Activated CD8-positive, alpha-beta memory T cell treated with anti-CD3 and anti-CD28 coated beads for 48 hours (primary cell): ENCODE results near the gene DDA1.
A peak's percentile ranks its signal among the peaks of the same experiment; 100 is the strongest.
"Not testable (repeated sequence)": the region's sequence is repeated elsewhere in the genome, so short reads cannot be mapped to it uniquely, and the experiment has no call there.

Source experiments
- DNase-seq, 3 experiments: peaks; one replicate each; pipeline ENCODE4 v3.0.0-alpha.2; 2020; ENCODE audit warnings: low read depth in 2 of 3, low spot score in 2 of 3

Gene DDA1

DNA sequence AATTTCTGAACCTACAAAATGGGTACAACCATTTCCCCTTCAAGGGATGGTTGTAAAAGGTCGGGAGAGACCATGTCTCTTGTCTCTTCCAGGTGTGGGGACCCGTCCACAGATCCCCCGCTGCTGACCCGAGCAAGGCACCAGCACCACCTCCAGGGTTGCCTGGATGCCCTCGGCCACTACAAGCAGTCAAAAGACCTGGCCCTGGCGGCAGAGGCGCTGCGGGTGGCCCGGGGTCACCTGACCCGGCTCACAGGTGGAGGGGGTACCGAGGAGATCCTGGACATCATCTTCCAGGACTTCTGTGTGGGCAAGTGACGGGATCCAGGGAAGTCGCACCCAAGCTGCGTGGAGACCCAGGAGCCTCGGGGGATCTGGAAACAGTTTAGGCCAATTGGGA lies 32.0 kb downstream of the DDA1 start:
- no peak for DNase-seq

- DNase-seq: no peak
Measured at GRCh38 chr19:17341845-17342244, 32.5 kb downstream of the DDA1 start.

GRCh38 chr19:17346109-17346671 lies 36.8 kb downstream of the DDA1 start:
- peak; percentile 57 to 75 (median 61) for DNase-seq

GRCh38 chr19:17347361-17347760 lies 38.0 kb downstream of the DDA1 start:
- no peak for DNase-seq

DNA sequence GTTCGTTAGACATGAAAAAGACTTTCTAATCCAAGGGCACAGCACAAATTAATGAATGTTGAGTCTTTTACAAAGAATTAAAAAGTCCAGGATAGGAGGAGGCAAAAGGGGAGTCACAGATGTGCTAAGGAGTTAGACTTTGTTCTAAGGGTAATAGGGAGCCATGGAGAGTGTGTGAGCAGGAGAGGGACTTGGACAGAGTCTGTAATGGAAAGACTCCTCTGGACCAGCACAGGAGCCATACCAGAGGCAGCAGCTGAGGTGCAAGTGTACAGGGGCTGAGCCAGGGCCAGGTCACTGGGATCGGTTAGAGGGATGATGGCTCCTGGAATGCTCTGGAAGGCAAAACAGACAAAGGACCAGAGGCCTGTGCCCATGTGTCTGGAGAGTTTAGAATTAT lies 38.5 kb downstream of the DDA1 start:
- DNase-seq: no peak

GRCh38 chr19:17348700-17349099 lies 39.3 kb downstream of the DDA1 start:
- no peak for DNase-seq

DNA sequence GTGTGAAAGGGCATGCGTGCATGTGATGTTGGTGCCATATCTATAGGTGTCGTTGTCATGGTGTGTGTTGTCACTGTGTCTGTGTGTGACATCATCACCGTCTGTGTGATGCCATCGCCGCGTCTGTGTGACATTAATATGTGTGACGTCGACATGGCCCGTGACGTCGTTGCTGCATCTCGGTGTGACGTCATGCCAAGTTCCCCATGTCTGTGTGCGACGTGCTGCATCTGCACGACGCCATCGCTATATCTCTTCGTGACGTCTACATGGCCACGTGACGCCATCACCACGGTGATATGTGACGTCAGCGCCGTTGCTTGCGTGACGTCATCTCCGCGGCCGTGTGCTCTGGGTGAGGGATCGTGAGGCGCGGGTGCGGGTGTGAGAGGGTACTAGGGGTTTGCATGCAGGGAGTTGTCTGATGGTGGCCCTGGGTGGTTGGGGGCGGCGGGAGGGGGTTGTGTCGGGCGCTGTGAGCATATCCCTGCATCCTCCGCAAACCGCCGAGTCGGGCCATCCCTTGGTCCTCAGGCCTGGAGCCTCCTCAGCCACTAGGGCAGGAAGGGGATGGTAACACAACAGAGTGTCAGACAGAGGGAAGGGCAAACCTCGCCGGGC lies 42.6 kb downstream of the DDA1 start:
- no peak for DNase-seq

GRCh38 chr19:17352608-17353280 lies 43.4 kb downstream of the DDA1 start:
- no peak for DNase-seq

- DNase-seq: no peak
Measured at GRCh38 chr19:17353386-17353785, 44.0 kb downstream of the DDA1 start.

DNA sequence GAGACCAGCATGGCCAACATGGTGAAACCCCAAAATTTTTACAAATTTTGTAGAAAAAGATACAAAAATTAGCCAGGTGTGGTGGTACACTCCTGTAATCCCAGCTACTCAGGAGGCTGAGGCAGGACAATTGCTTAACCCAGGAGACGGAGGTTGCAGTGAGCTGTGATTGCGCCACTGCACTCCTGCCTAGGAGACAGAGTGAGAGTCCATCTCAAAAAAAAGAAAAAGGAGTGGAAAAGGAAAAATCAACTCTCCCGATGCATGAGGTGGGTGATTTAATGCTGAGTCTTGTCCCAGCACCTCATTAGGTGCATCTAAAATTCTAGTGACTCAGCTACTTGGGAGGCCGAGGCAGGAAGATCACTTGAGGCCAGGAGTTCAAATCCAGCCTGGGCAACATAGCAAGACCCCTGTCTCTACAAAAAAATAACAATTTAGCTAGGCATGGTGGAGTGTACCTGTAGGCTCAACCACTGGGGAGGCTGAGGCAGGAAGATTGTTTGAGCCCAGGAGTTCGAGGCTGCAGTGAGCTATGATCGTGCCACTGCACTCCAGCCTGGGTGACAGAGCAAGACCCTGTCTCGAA lies 47.8 kb downstream of the DDA1 start:
- no peak for DNase-seq

DNA sequence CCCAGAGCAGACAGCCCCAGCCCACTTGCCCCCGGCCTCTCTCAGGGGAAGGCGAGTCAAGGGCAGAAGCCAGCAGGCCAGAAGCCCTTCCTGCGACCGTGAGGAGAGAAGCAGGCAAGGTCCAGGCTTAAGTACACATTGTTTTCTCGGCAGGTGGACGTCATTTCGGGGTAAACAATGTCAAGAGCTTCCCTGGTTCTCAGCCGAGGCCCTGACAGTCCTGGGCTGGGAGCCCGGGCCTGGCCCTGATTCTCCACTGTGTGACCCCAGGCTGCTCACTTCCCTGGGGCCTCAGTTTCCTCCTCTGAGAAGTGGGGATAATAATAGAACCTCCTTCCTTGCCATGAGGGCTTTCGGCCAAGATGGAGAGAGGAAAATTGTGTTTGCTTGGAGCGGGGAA lies 48.4 kb downstream of the DDA1 start:
- DNase-seq: no peak

- DNase-seq: no peak
Measured at GRCh38 chr19:17358395-17358794, 49.0 kb downstream of the DDA1 start.

GRCh38 chr19:17359905-17360800 lies 50.8 kb downstream of the DDA1 start:
- DNase-seq: no peak

GRCh38 chr19:17363852-17364605 lies 54.7 kb downstream of the DDA1 start:
- not testable (repeated sequence) for DNase-seq

GRCh38 chr19:17365361-17365760 lies 56.0 kb downstream of the DDA1 start:
- no peak for DNase-seq

GRCh38 chr19:17370026-17370587 lies 60.7 kb downstream of the DDA1 start:
- DNase-seq: no peak
